HG02840 (cell line): ENCODE data around the gene SLC39A11.
"Not testable (repeated sequence)": the region's sequence is repeated elsewhere in the genome, so short reads cannot be mapped to it uniquely, and the experiment has no call there.

ENCODE experiments used
- ATAC-seq: cut with Tn5 transposase; IDR thresholded peaks from one replicate; pipeline ENCODE4 v1.9.1; 2021; ENCODE audit warnings: mild to moderate bottlenecking, moderate library complexity, moderate number of reproducible peaks; ENCODE audit not compliant: unreplicated experiment, low FRiP score

Gene SLC39A11

DNA sequence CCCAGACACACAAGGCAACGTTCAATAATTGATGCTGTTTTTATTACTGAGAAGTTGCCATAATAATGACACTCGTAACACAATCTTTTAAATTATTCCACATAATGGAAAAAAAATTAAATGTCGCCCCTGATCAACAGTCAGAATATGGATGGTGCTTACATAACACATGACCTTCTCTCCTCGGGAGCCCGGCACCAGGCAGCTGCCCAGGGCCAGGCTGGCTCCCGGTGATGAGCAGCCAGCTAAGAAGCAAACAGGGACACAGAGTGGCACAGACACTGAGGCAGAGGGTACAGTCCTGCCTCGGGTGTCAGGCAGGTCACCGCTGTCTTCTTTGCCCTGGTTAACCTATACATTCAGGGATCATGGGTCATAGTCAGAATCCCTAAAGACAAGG is 137.9 kb downstream of the SLC39A11 start:
- no peak for ATAC-seq

GRCh38 chr17:72953621-72954020 is 138.9 kb downstream of the SLC39A11 start:
- ATAC-seq: no peak

DNA sequence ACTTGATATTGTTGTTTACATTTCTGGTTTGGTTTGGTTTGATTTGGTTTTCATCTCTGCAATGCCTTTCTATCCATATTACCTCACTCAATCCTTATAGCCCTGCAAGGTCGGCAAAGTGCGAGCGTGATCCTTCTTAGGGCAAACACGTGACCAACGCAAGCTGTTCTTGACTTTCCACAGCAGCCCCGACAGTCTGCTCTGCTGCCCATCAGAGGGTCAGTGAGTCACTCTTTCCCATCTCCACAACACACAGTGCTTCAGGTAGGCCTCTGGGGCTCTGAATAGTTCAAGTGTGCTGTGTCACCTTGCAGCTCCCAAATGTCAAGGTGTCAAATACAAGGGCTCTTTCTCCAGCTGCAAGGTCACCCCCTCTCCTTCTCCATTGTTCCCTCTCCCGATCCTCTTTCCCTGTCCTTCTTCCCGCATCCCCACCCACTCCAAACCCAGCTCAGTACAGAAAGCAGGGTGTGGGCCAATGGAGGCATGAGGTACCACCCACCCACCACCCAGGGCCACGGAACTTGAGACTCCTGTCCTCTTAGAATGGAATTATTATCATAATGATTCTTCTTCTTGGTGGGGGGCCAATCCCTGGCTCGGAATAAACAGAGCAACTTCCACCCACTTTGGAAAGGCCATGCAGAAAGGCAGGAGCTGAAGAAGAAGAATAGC is 139.7 kb downstream of the SLC39A11 start:
- no peak for ATAC-seq

GRCh38 chr17:72952220-72952619 is 140.3 kb downstream of the SLC39A11 start:
- ATAC-seq: no peak

DNA sequence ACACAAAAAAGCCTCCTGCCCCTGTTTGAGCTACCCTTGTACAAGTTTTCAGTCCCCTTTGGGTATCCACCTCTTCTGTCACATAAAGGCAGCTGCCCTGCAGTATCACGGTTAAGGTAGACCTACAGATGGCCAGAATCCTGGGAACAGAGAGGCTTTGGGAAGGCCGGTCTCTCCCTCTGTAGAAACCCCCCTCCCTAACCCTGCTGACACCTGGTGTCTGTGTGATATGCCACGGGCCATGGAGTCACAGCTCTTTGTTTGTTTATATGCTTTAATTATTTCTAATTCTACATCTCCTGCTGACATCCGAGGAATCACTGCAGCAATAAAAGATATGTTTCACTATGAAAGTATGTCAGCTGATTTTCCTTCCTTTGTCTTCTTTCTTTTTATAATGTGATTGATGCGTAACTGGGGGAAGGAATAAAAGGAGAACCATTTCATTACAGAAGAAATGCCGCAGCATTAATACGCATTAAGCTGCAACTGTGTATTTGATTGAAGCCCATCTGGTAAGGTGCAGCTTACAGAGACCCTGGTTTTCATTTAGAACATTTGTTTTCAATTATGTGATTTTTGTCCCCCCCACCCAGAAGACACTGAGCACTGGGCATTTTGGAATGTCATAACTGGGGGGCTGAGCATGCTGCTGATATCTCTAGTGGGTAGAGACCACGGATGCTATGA is 142.1 kb downstream of the SLC39A11 start:
- no peak for ATAC-seq

GRCh38 chr17:72948115-72948514 is 144.4 kb downstream of the SLC39A11 start:
- ATAC-seq: no peak

- no peak for ATAC-seq
Measured at GRCh38 chr17:72947475-72947874, 145.0 kb downstream of the SLC39A11 start.

DNA sequence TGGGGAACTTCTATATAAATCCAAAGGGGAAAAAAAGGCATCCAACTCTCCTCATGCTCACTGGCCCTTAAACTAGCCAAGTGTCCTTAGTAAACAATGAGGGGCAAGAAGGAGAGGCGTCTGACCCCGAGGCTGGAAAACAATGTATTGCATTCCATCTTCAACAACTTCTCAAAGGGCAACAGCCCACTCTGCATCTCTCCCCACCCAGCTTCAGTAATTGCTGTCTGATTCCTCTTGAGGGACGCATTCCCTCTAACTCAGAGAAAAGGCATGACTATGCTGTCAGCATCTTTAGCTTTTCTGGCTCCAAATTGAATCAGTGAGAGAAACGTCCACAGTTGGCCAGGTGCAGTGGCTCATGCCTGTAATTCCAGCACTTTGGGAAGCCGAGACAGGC is 145.8 kb downstream of the SLC39A11 start:
- ATAC-seq: no peak

GRCh38 chr17:72946156-72946555 is 146.3 kb downstream of the SLC39A11 start:
- no peak for ATAC-seq

GRCh38 chr17:72945473-72945872 is 147.0 kb downstream of the SLC39A11 start:
- ATAC-seq: no peak

DNA sequence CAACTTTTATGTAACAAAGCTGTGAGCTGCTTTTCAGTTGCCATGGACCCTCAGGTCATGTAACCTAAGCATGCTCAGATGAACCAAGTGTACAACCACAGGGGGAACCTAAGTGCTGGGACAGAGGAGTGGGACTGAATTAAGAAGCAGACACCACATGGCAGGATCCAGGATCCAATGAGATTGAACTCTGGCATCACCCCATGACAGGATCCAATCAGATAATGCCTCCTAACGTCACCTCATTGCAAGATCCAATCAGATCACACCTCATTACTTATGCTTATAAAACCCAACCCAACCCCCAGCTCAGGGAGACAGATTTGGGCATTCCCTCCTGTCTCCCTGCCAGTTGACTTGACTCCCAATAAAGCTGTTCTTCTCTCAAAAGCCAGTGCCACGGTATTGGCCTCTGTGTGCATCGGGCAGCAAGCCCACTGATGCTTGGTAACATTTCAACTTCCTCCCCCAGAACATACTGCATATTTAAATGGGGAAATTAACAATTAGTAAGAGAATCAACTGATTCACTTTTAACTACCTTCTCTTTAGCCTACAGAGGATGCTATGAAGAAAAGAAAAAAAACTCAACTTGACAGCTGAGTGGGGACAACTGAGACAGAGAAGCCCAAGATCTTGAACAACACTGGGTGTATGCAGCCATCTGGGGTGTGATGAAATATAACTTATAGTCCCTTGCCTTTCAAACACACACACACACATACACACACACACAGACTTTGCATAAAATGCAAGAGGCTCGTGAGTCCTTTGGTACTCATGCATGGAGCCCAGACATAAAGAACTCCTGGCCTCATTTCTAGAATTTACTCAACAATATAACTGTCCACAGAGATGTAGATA is 148.4 kb downstream of the SLC39A11 start:
- ATAC-seq: no peak

DNA sequence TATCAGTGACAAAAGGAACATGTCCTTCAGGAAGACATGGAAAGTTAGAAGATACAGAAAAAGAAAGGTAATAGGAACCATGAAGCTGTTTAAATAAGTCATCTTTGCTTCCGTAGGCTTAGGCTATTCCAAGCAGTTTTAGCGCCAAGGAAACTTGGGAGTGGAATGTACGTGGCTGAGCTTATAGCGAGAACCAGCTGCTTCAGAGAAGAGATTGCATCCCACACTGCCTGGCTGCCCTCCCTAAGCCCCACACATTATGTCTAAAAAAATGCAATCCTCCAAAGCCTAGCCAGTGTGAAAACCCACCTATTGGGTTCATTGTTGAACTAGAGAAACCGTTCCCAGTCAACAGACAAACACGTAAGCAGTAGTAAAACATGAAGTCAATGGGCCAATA is 149.9 kb downstream of the SLC39A11 start:
- no peak for ATAC-seq

DNA sequence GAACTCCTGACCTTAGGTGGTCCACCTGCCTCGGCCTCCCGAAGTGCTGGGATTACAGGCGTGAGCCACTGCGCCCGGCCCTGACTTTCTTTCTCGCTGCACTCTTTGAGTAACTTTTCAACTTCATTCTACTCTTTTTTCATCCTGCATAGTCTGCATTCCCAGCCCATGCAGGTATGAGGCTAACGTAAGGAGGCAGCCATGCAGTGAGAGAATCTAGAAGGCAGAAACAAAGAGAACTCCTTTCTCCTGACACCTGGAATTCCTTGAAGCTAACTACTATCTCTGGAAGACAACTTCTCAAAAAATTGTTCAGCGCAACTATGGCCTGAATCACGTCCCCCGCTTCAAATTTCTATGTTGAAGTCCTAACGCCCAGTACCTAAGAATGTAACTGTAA is 152.0 kb downstream of the SLC39A11 start:
- ATAC-seq: no peak

GRCh38 chr17:72938482-72938881 is 154.0 kb downstream of the SLC39A11 start:
- no peak for ATAC-seq

GRCh38 chr17:72937707-72938106 is 154.8 kb downstream of the SLC39A11 start:
- ATAC-seq: no peak

DNA sequence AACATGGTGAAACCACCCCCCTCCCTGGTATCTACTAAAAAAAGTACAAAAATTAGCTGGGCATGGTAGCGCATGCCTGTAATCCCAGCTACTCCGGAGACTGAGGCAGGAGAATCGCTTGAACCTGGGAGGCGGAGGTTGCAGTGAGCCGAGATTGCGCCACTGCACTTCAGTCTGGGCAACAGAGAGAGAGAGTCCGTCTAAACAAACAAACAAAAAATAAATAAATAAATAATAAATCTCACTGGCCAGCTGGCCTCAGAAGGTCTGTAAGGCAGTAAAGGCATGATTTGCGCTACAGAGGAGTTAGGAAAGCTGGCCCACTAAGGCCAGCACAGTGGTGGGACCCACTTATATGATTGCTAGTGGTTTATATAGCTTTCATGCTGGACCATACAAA is 155.2 kb downstream of the SLC39A11 start:
- not testable (repeated sequence) for ATAC-seq

DNA sequence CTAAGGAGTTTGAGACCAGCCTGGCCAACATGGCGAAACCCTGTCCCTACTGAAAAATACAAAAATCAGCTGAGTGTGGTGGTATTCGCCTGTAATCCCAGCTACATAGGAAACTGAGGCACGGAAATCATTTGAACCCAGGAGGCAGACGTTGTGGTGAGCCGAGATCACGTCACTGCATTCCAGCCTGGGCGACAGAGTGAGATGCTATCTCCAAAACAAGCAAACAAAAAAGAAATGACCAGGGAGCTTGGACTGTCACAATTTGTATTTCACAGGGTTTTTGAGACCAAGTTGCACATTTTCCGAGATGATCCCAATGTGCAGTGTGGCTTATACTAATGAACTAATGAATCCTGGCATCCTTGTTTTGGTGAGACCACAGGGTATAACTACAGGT is 156.5 kb downstream of the SLC39A11 start:
- ATAC-seq: no peak

DNA sequence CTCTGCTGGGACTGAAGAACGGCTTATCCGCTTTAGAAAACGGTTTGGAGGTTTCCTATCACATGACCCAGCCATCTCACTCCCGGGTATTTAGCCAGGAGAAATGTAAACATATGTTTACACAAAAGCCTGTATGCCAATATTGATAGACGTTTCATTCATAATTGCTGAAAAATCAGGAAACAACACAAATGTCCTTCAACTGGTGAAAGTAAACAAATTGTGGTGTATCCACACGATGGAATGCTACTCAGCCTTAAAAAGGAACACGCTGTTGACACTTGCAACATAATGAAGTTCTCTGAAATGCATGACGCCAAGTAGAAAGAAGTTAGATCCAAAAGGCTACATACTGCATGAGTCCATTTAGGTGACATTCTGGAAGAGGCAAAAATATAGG is 157.6 kb downstream of the SLC39A11 start:
- ATAC-seq: no peak

DNA sequence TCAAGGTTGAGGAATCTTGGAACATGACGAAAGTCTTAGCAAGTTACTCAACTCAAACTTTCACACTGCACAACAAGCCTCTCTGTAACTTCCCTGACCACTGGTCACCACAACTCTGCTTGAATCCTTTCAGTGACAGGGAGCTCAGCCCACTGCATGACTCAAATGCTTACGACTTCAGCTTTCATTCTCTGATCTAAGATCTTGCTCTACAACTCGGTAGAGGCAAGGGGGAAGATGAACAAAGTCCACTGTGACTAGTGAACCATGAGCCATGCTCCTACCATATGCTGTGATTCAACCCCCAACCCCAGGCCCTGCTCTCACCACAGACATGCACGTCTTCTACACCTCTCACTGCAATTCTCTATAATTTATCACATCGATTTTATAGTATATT is 160.9 kb downstream of the SLC39A11 start:
- no peak for ATAC-seq

DNA sequence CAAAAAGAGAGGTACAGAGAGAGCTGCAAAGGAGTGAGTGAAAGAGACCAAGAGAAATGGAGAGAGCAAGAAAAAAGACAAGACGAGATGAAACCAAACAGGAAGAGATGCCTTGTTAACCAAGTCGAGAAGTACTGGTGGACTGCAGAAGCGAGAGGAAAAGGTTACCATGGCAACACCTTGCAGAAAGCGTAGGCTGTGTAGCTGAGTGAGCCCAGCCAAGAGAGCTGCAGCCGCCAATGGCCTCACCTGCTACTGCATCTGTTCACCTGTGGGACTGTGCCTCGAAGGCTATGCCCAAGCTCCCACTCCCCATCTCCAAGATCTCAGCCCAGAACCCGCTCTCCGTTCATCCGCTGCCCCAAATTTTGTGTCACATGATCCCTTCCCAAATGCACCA is 161.3 kb downstream of the SLC39A11 start:
- no peak for ATAC-seq

- no peak for ATAC-seq
Measured at GRCh38 chr17:72930031-72930430, 162.5 kb downstream of the SLC39A11 start.
